HEK293 (cell line): Measurements from ENCODE around the gene BRI3BP.

Experiments
- CTCF ChIA-PET: fragments of 350-600 bp; formaldehyde crosslinking; extraction: SDS; loops from one replicate; lab custom pipeline; 2021; ENCODE audit warnings: antibody characterized with exemption; lab: Yijun Ruan, JAX
- POLR2A ChIA-PET: fragments of 300-600 bp; formaldehyde crosslinking; extraction: SDS; loops from one replicate; lab custom pipeline; 2020; ENCODE audit warnings: antibody characterized with exemption, inconsistent platforms; lab: Yijun Ruan, JAX
- H3K27ac ChIP-seq: fragments of 200-500 bp; sonication (Bioruptor generic); 2 replicates; pipeline ENCODE4 v1.5.1; 2014; ENCODE audit warnings: low read depth, low read length, control low read depth, inconsistent platforms; ENCODE audit errors: extremely low read depth
- H3K36me3 ChIP-seq, 2 experiments: fragments of 200-500 bp in 1 of 2; sonication (Bioruptor generic) in 1 of 2; 1 replicate in 1 of 2; 2 replicates in 1 of 2; pipeline ENCODE4 v1.5.1; 2014 to 2017; ENCODE audit warnings: inconsistent platforms in 2 of 2, low read length in 2 of 2; ENCODE audit not compliant: control insufficient read depth in 2 of 2, insufficient read depth in 1 of 2
- H3K4me1 ChIP-seq: fragments of 200-500 bp; sonication (Bioruptor generic); 2 replicates; pipeline ENCODE4 v1.5.1; 2014; ENCODE audit warnings: mild to moderate bottlenecking, low read length, inconsistent platforms; ENCODE audit not compliant: control insufficient read depth, insufficient read depth
- H3K4me3 ChIP-seq: 2 replicates; pipeline ENCODE4 v1.5.1; 2011; ENCODE audit warnings: low read depth, mild to moderate bottlenecking, control low read depth, low read length, moderate library complexity
- H3K9me3 ChIP-seq: fragments of 200-500 bp; sonication (Bioruptor generic); 2 replicates; pipeline ENCODE4 v1.5.1; 2014; ENCODE audit warnings: low read depth, low read length, inconsistent platforms; ENCODE audit not compliant: control insufficient read depth, insufficient read depth
- BCL11A ChIP-seq: fragments of 450-650 bp; formaldehyde crosslinking; IDR thresholded peaks from 2 replicates; pipeline ENCODE4 v1.5.1; 2016; ENCODE audit warnings: low read depth, missing biosample characterization, missing genetic modification characterization
- KLF17 ChIP-seq: fragments of 450-650 bp; formaldehyde crosslinking; IDR thresholded peaks from 2 replicates; pipeline ENCODE4 v1.5.1; 2016; ENCODE audit warnings: missing biosample characterization, missing genetic modification characterization
- MZF1 ChIP-seq: fragments of 450-650 bp; formaldehyde crosslinking; IDR thresholded peaks from 2 replicates; pipeline ENCODE4 v1.5.1; 2017; ENCODE audit warnings: missing biosample characterization, missing genetic modification characterization, borderline replicate concordance
- SP2 ChIP-seq: fragments of 450-650 bp; formaldehyde crosslinking; IDR thresholded peaks from 2 replicates; pipeline ENCODE4 v1.5.1; 2016; ENCODE audit warnings: missing biosample characterization, missing genetic modification characterization
- YY2 ChIP-seq: fragments of 450-650 bp; formaldehyde crosslinking; IDR thresholded peaks from 2 replicates; pipeline ENCODE4 v1.5.1; 2016; ENCODE audit warnings: missing biosample characterization, missing genetic modification characterization
- ZBTB17 ChIP-seq: fragments of 450-650 bp; formaldehyde crosslinking; IDR thresholded peaks from 2 replicates; pipeline ENCODE4 v1.5.1; 2016; ENCODE audit warnings: missing biosample characterization, missing genetic modification characterization
- ZBTB26 ChIP-seq: fragments of 450-650 bp; formaldehyde crosslinking; optimal IDR thresholded peaks from 2 replicates; pipeline ENCODE3; 2016; ENCODE audit warnings: missing biosample characterization, mild to moderate bottlenecking, missing genetic modification characterization
- ZBTB8A ChIP-seq: fragments of 450-650 bp; formaldehyde crosslinking; IDR thresholded peaks from 2 replicates; pipeline ENCODE4 v1.5.1; 2016; ENCODE audit warnings: missing biosample characterization, missing genetic modification characterization
- ZIC2 ChIP-seq: fragments of 450-650 bp; formaldehyde crosslinking; IDR thresholded peaks from 2 replicates; pipeline ENCODE4 v1.5.1; 2016; ENCODE audit warnings: missing biosample characterization, missing genetic modification characterization
- ZNF10 ChIP-seq: fragments of 450-650 bp; formaldehyde crosslinking; IDR thresholded peaks from 2 replicates; pipeline ENCODE4 v1.5.1; 2017; ENCODE audit warnings: missing biosample characterization, missing genetic modification characterization
- ZNF214 ChIP-seq: fragments of 450-650 bp; formaldehyde crosslinking; IDR thresholded peaks from 2 replicates; pipeline ENCODE4 v1.5.1; 2017; ENCODE audit warnings: missing biosample characterization, mild to moderate bottlenecking, missing genetic modification characterization, borderline replicate concordance
- ZNF24 ChIP-seq: fragments of 450-650 bp; formaldehyde crosslinking; IDR thresholded peaks from 2 replicates; pipeline ENCODE4 v1.5.1; 2016; ENCODE audit warnings: missing biosample characterization, missing genetic modification characterization
- ZNF274 ChIP-seq, 2 experiments: fragments of 200-500 bp in 1 of 2; fragments of 450-650 bp in 1 of 2; sonication (Bioruptor generic) in 1 of 2; formaldehyde crosslinking in 1 of 2; IDR thresholded peaks; 2 replicates each; pipeline versions ENCODE4 v1.5.1 to v1.6.1; 2014 to 2016; ENCODE audit warnings: borderline replicate concordance in 1 of 2, inconsistent platforms in 1 of 2, low read length in 1 of 2, missing biosample characterization in 1 of 2, missing genetic modification characterization in 1 of 2
- ZNF335 ChIP-seq: fragments of 450-650 bp; formaldehyde crosslinking; conservative IDR thresholded peaks from 2 replicates; pipeline ENCODE4 v1.5.1; 2016; ENCODE audit warnings: missing biosample characterization, missing genetic modification characterization
- ZNF341 ChIP-seq: fragments of 450-650 bp; formaldehyde crosslinking; IDR thresholded peaks from 2 replicates; pipeline ENCODE4; 2016; ENCODE audit warnings: low read depth, missing biosample characterization, missing genetic modification characterization
- ZNF433 ChIP-seq: fragments of 450-650 bp; formaldehyde crosslinking; IDR thresholded peaks from 2 replicates; pipeline ENCODE4 v1.5.1; 2016; ENCODE audit warnings: missing biosample characterization, missing genetic modification characterization, low read depth
- ZNF501 ChIP-seq: fragments of 450-650 bp; formaldehyde crosslinking; IDR thresholded peaks from 2 replicates; pipeline ENCODE4 v1.5.1; 2016; ENCODE audit warnings: missing biosample characterization, missing genetic modification characterization
- ZNF596 ChIP-seq: fragments of 450-650 bp; IDR thresholded peaks from 2 replicates; pipeline ENCODE4 v1.5.0; 2018; ENCODE audit warnings: missing biosample characterization, mild to moderate bottlenecking, missing genetic modification characterization, moderate library complexity
- ZNF610 ChIP-seq: fragments of 450-650 bp; formaldehyde crosslinking; IDR thresholded peaks from 2 replicates; pipeline ENCODE4 v1.5.1; 2016; ENCODE audit warnings: missing biosample characterization, missing genetic modification characterization, borderline replicate concordance
- ZNF623 ChIP-seq: fragments of 450-650 bp; formaldehyde crosslinking; IDR thresholded peaks from 2 replicates; pipeline ENCODE4 v1.5.1; 2016; ENCODE audit warnings: missing biosample characterization, missing genetic modification characterization
- ZNF792 ChIP-seq: fragments of 450-650 bp; formaldehyde crosslinking; IDR thresholded peaks from 2 replicates; pipeline ENCODE4 v1.5.1; 2016; ENCODE audit warnings: missing biosample characterization, missing genetic modification characterization
- ZSCAN5A ChIP-seq: fragments of 450-650 bp; formaldehyde crosslinking; IDR thresholded peaks from 2 replicates; pipeline ENCODE4 v1.5.1; 2016; ENCODE audit warnings: missing biosample characterization, missing genetic modification characterization
- TF ChIP-seq, protein P1 (sequence below): fragments of 450-650 bp; formaldehyde crosslinking; IDR thresholded peaks from 2 replicates; pipeline ENCODE4 v1.5.1; 2016; ENCODE audit warnings: missing biosample characterization, missing genetic modification characterization
- TF ChIP-seq, protein P2 (sequence below): fragments of 450-650 bp; formaldehyde crosslinking; IDR thresholded peaks from 2 replicates; pipeline ENCODE4 v1.5.1; 2016; ENCODE audit warnings: missing biosample characterization, missing genetic modification characterization

BRI3BP gene

GRCh38 chr12:124992874-124993625 lies 395 bp upstream of the BRI3BP start (continued):
- TF ChIP-seq ZNF10 (tag by site-specific recombination) (no peak), ZBTB26 (tag by site-specific recombination) (peak; percentile 32), ZSCAN5A (tag by site-specific recombination) (no peak), ZNF501 (tag by site-specific recombination) (0 out of 2 replicates have a peak, but pooled peaks have one; percentile 63), ZNF596 (tag by site-specific recombination) (no peak), ZNF214 (no peak), ZBTB8A (peak; percentile 40; the same call in 1 of the 2 replicates), MZF1 (peak; percentile 41; the same call in 1 of the 2 replicates), KLF17 (tag by site-specific recombination) (0 out of 2 replicates have a peak, but pooled peaks have one; percentile 34), SP2 (tag by site-specific recombination) (peak; percentile 68), ZNF335 (tag by site-specific recombination) (peak; percentile 95), ZIC2 (tag by site-specific recombination) (no peak)
- TF ChIP-seq, protein P1, sequence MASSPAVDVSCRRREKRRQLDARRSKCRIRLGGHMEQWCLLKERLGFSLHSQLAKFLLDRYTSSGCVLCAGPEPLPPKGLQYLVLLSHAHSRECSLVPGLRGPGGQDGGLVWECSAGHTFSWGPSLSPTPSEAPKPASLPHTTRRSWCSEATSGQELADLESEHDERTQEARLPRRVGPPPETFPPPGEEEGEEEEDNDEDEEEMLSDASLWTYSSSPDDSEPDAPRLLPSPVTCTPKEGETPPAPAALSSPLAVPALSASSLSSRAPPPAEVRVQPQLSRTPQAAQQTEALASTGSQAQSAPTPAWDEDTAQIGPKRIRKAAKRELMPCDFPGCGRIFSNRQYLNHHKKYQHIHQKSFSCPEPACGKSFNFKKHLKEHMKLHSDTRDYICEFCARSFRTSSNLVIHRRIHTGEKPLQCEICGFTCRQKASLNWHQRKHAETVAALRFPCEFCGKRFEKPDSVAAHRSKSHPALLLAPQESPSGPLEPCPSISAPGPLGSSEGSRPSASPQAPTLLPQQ, result 0 out of 2 replicates have a peak, but pooled peaks have one; percentile 46

DNA sequence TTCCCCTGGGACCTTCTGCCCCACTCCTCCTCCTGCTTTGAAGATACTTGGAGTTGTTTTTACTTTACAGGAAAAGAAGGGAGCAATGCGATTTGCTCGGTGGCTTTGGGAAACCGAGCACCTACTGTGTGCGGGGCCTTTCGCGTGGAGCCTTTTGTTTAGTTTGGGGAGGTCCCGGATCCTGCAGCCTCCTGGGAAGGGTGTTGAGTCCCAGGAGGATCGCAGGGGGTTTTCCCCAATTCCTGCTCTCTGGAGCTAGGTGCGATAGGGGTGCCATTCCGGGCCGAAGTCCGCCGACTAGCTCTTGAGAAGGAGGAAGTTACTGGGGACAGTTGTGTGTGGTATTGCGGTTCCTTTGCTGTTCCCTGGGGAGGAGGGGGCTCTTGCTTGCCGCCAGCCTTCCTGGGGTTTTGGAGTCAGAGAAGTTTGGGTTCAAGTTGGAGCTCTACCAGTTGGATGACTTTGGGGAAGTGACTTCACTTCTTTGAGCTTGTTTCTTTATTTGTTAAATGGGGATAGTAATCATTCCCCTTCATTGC lies 1.1 kb downstream of the BRI3BP start:
- H3K27ac ChIP-seq, result peak overlapping the region; percentile 80; the same call in 1 of the 2 replicates
- POLR2A ChIA-PET, result interaction anchor here (1.0 to 2.2 kb wide), 2 partner anchors 55 to 80 kb away, joined by 3 to 10 read pairs; partner anchors contain the start of gene UBC
- TF ChIP-seq ZNF623 (tag by site-specific recombination) (0 out of 2 replicates have a peak, but pooled peaks have one; percentile 10), ZNF274 (IDR thresholded peaks at IDR 0.05; ENCODE audit: low read length) (no peak), ZNF274 (tag by site-specific recombination; IDR thresholded peaks at IDR 0.05; ENCODE audit: borderline replicate concordance) (no peak), YY2 (no peak), ZNF610 (tag by site-specific recombination) (no peak), ZNF335 (tag by site-specific recombination) (peak; percentile 63), ZNF24 (tag by site-specific recombination) (peak; percentile 47; the same call in 1 of the 2 replicates), ZNF433 (no peak), ZNF341 (peak; percentile 71), ZBTB17 (0 out of 2 replicates have a peak, but pooled peaks have one; percentile 11), ZNF792 (no peak), BCL11A (tag by site-specific recombination) (no peak)
- TF ChIP-seq, protein P2, sequence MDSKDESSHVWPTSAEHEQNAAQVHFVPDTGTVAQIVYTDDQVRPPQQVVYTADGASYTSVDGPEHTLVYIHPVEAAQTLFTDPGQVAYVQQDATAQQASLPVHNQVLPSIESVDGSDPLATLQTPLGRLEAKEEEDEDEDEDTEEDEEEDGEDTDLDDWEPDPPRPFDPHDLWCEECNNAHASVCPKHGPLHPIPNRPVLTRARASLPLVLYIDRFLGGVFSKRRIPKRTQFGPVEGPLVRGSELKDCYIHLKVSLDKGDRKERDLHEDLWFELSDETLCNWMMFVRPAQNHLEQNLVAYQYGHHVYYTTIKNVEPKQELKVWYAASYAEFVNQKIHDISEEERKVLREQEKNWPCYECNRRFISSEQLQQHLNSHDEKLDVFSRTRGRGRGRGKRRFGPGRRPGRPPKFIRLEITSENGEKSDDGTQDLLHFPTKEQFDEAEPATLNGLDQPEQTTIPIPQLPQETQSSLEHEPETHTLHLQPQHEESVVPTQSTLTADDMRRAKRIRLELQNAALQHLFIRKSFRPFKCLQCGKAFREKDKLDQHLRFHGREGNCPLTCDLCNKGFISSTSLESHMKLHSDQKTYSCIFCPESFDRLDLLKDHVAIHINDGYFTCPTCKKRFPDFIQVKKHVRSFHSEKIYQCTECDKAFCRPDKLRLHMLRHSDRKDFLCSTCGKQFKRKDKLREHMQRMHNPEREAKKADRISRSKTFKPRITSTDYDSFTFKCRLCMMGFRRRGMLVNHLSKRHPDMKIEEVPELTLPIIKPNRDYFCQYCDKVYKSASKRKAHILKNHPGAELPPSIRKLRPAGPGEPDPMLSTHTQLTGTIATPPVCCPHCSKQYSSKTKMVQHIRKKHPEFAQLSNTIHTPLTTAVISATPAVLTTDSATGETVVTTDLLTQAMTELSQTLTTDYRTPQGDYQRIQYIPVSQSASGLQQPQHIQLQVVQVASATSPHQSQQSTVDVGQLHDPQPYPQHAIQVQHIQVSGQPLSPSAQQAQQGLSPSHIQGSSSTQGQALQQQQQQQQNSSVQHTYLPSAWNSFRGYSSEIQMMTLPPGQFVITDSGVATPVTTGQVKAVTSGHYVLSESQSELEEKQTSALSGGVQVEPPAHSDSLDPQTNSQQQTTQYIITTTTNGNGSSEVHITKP (tag by site-specific recombination), result peak; percentile 87

More for the DNA sequence above, 1.1 kb downstream of the BRI3BP start:
- H3K4me3 ChIP-seq, result peak overlapping the region; percentile 67
- H3K36me3 ChIP-seq, result peaks cover 0 to 5% of the 10 kb centered on the region in 2 experiments; a peak in 1 of 3 replicates
- CTCF ChIA-PET, result interaction anchor here (0.6 to 1.7 kb wide), 2 partner anchors 54 to 186 kb away, joined by 3 to 11 read pairs; no protein-coding TSS in a partner anchor
- H3K4me1 ChIP-seq, result no peaks in the 10 kb centered on the region
- H3K9me3 ChIP-seq, result no peaks in the 10 kb centered on the region
